IMR-90 (cell line): ENCODE data around the gene GABRQ. TPM values are rescaled to one million over a fixed set of nuclear protein-coding genes. Genes with fewer than 3 reads are reported as not detected.
A peak's percentile ranks its signal among the peaks of the same experiment; 100 is the strongest.

Experiments used
- ATAC-seq: fragments of 200-7000 bp; cut with Tn5 transposase; 2 replicates; pipeline ENCODE4 v1.9.1; 2020; ENCODE audit warnings: low read depth, mild to moderate bottlenecking, moderate library complexity
- BruUV-seq: library from RNA; stranded (reverse); fragments of 400-500 nt; replicated peaks from 2 replicates; lab custom pipeline; 2021; lab: Mats Ljungman, UMichigan
- CTCF ChIA-PET: fragments of 300-600 bp; formaldehyde crosslinking; extraction: SDS; loops from one replicate; lab custom pipeline; 2021; ENCODE audit warnings: antibody characterized with exemption; lab: Yijun Ruan, JAX
- POLR2A ChIA-PET: fragments of 300-600 bp; sonication (Branson Sonifier 250); formaldehyde crosslinking; loops from one replicate; lab custom pipeline; 2022; ENCODE audit warnings: antibody characterized with exemption; ENCODE audit not compliant: unreplicated experiment; lab: Charles Lee
- DNase-seq: peaks from one replicate; pipeline ENCODE4 v3.0.0; 2013
- H2AFZ ChIP-seq: replicated peaks from 2 replicates; pipeline ENCODE3; 2013; ENCODE audit warnings: low read length, mild to moderate bottlenecking; ENCODE audit not compliant: poor library complexity
- H2AK5ac ChIP-seq: 2 replicates; pipeline ENCODE4 v1.6.1; 2013; ENCODE audit warnings: low read depth, low read length, inconsistent platforms
- H2AK9ac ChIP-seq: replicated peaks from 2 replicates; pipeline ENCODE3; 2013; ENCODE audit warnings: mild to moderate bottlenecking, low read depth, low read length, moderate library complexity; ENCODE audit not compliant: poor library complexity
- H2BK120ac ChIP-seq: 2 replicates; pipeline ENCODE4 v1.6.1; 2013; ENCODE audit warnings: low read depth, low read length, inconsistent platforms
- H2BK15ac ChIP-seq: 3 replicates; pipeline ENCODE4 v1.6.1; 2013; ENCODE audit warnings: low read depth, low read length, inconsistent platforms
- H2BK20ac ChIP-seq: 2 replicates; pipeline ENCODE4 v1.6.1; 2013; ENCODE audit warnings: low read depth, mild to moderate bottlenecking, inconsistent platforms, low read length, moderate library complexity
- H2BK5ac ChIP-seq: 2 replicates; pipeline ENCODE4 v1.6.1; 2013; ENCODE audit warnings: mild to moderate bottlenecking, low read depth, low read length, inconsistent platforms; ENCODE audit not compliant: poor library complexity, severe bottlenecking
- H3K14ac ChIP-seq: replicated peaks from 2 replicates; pipeline ENCODE4 v1.6.1; 2013; ENCODE audit warnings: low read depth, low read length, inconsistent platforms
- H3K18ac ChIP-seq: 2 replicates; pipeline ENCODE4 v1.6.1; 2013; ENCODE audit warnings: low read depth, low read length, control low read depth
- H3K23ac ChIP-seq: 2 replicates; pipeline ENCODE4 v1.6.1; 2013; ENCODE audit warnings: low read depth, low read length, inconsistent platforms
- H3K27ac ChIP-seq: 2 replicates; pipeline ENCODE4 v1.5.1; 2013; ENCODE audit warnings: mild to moderate bottlenecking, control low read depth, low read length; ENCODE audit not compliant: insufficient read depth
- H3K27me3 ChIP-seq: 2 replicates; pipeline ENCODE4 v1.6.1; 2013; ENCODE audit warnings: low read length; ENCODE audit not compliant: control insufficient read depth, insufficient read depth
- H3K36me3 ChIP-seq: 2 replicates; pipeline ENCODE4 v1.6.1; 2013; ENCODE audit warnings: low read length, mixed read lengths; ENCODE audit not compliant: control insufficient read depth, insufficient read depth
- H3K4ac ChIP-seq: 2 replicates; pipeline ENCODE4 v1.6.1; 2013; ENCODE audit warnings: low read depth, low read length, inconsistent platforms
- H3K4me1 ChIP-seq: 2 replicates; pipeline ENCODE4 v1.6.1; 2013; ENCODE audit warnings: low read length, mixed read lengths; ENCODE audit not compliant: control insufficient read depth, insufficient read depth
- H3K4me2 ChIP-seq: 2 replicates; pipeline ENCODE4 v1.6.1; 2013; ENCODE audit warnings: low read depth, mild to moderate bottlenecking, control low read depth, low read length, moderate library complexity
- H3K4me3 ChIP-seq: 2 replicates; pipeline ENCODE4 v1.5.1; 2013; ENCODE audit warnings: low read depth, mild to moderate bottlenecking, control low read depth, low read length, moderate library complexity; ENCODE audit not compliant: insufficient read depth
- H3K56ac ChIP-seq: 2 replicates; pipeline ENCODE4 v1.6.1; 2013; ENCODE audit warnings: low read length, inconsistent platforms; ENCODE audit not compliant: insufficient read depth; ENCODE audit errors: extremely low read depth
- H3K79me1 ChIP-seq, 2 experiments: 2 replicates each; pipeline ENCODE4 v1.6.1; 2013; ENCODE audit warnings: low read length in 2 of 2, inconsistent platforms in 1 of 2, low read depth in 1 of 2
- H3K9ac ChIP-seq: 2 replicates; pipeline ENCODE4 v1.6.1; 2013; ENCODE audit warnings: low read depth, low read length, control low read depth
- H3K9me1 ChIP-seq: 2 replicates; pipeline ENCODE4 v1.6.1; 2013; ENCODE audit warnings: low read length, inconsistent platforms; ENCODE audit not compliant: insufficient read depth
- H3K9me3 ChIP-seq: 2 replicates; pipeline ENCODE4 v1.6.1; 2013; ENCODE audit warnings: low read length; ENCODE audit not compliant: control insufficient read depth, insufficient read depth
- H4K20me1 ChIP-seq: 2 replicates; pipeline ENCODE4 v1.6.1; 2013; ENCODE audit warnings: low read length, inconsistent platforms; ENCODE audit not compliant: insufficient read depth
- H4K5ac ChIP-seq: 2 replicates; pipeline ENCODE4 v1.6.1; 2013; ENCODE audit warnings: mild to moderate bottlenecking, low read depth, low read length, control low read depth
- H4K8ac ChIP-seq, 2 experiments: 2 replicates each; pipeline ENCODE4 v1.6.1; 2013; ENCODE audit warnings: low read depth in 2 of 2, low read length in 2 of 2, control low read depth in 1 of 2, inconsistent platforms in 1 of 2
- H4K91ac ChIP-seq: 2 replicates; pipeline ENCODE4 v1.6.1; 2013; ENCODE audit warnings: low read depth, low read length, inconsistent platforms; ENCODE audit not compliant: insufficient read depth
- BHLHE40 ChIP-seq: fragments of 150-350 bp; IDR thresholded peaks from 2 replicates; pipeline ENCODE4 v1.6.1; 2016; ENCODE audit warnings: mild to moderate bottlenecking, low read depth, low read length
- CEBPB ChIP-seq: IDR thresholded peaks from 2 replicates; pipeline ENCODE4 v1.6.1; 2012; ENCODE audit warnings: low read depth, low read length, improper control_type of control experiment
- CHD1 ChIP-seq: IDR thresholded peaks from 2 replicates; pipeline ENCODE4 v1.6.1; 2012; ENCODE audit warnings: low read depth, low read length, improper control_type of control experiment
- FOS ChIP-seq: fragments of 150-350 bp; IDR thresholded peaks from 2 replicates; pipeline ENCODE4 v1.6.1; 2016; ENCODE audit warnings: low read depth, low read length
- MAFK ChIP-seq: IDR thresholded peaks from 2 replicates; pipeline ENCODE4 v1.6.1; 2012; ENCODE audit warnings: low read depth, low read length, improper control_type of control experiment
- MAZ ChIP-seq: IDR thresholded peaks from 2 replicates; pipeline ENCODE4 v1.6.1; 2012; ENCODE audit warnings: low read depth, mild to moderate bottlenecking, low read length, improper control_type of control experiment, moderate library complexity, borderline replicate concordance
- MXI1 ChIP-seq: IDR thresholded peaks from 2 replicates; pipeline ENCODE4 v1.6.1; 2012; ENCODE audit warnings: low read depth, mild to moderate bottlenecking, low read length, moderate library complexity, borderline replicate concordance
- NFE2L2 ChIP-seq: fragments of 150-350 bp; IDR thresholded peaks from 2 replicates; pipeline ENCODE4 v1.6.1; 2016; ENCODE audit warnings: low read depth, mild to moderate bottlenecking, low read length
- POLR2A ChIP-seq: IDR thresholded peaks from 2 replicates; pipeline ENCODE4 v1.6.1; 2012; ENCODE audit warnings: mild to moderate bottlenecking, low read depth, low read length
- RAD21 ChIP-seq: IDR thresholded peaks from 2 replicates; pipeline ENCODE4 v1.6.1; 2012; ENCODE audit warnings: low read length, improper control_type of control experiment
- RCOR1 ChIP-seq: IDR thresholded peaks from 2 replicates; pipeline ENCODE4 v1.6.1; 2012; ENCODE audit warnings: mild to moderate bottlenecking, low read length, improper control_type of control experiment; ENCODE audit not compliant: insufficient replicate concordance
- RFX5 ChIP-seq: IDR thresholded peaks from 2 replicates; pipeline ENCODE4 v1.8.0; 2012; ENCODE audit warnings: low read depth, mild to moderate bottlenecking, low read length, moderate library complexity
- SMC3 ChIP-seq: fragments of 150-350 bp; IDR thresholded peaks from 2 replicates; pipeline ENCODE4 v1.6.1; 2016; ENCODE audit warnings: low read depth, mild to moderate bottlenecking, antibody characterized with exemption, low read length, moderate library complexity
- WGBS, 2 experiments: methylation state at CpG; one replicate each; pipeline versions ENCODE4 v1.1.5 to v1.1.7; 2013; ENCODE audit warnings: missing lambda C conversion rate in 2 of 2; ENCODE audit not compliant: insufficient read length in 1 of 2; ENCODE audit errors: extremely low coverage in 2 of 2; 5-methylcytosine and 5-hydroxymethylcytosine counted together
- dilution Hi-C: fragments of 300-500 bp; cut with HindIII; formaldehyde crosslinking; loops from one replicate; pipeline ENCODE4 v1.14.3; 2018; ENCODE audit warnings: low sequenced_read_pairs; ENCODE audit not compliant: unreplicated experiment
- in situ Hi-C: fragments of 300-500 bp; cut with MboI; formaldehyde crosslinking; loops from 3 replicates; pipeline ENCODE4 v1.14.3; 2019; ENCODE audit warnings: low sequenced_read_pairs, inconsistent platforms, mixed read lengths
- intact Hi-C: fragments of 100-400 bp; cut with micrococcal nuclease; formaldehyde crosslinking; loops from 2 replicates; pipeline ENCODE4 v1.10.0; 2022
- polyA plus RNA-seq, 3 experiments: library from polyadenylated mRNA; depleted of rRNA; stranded (reverse); fragments of >200 nt; gene quantifications; 2 replicates each; pipeline ENCODE4 v1.2.3, GENCODE V29; 2012; ENCODE audit warnings: low replicate concordance in 1 of 3
- total RNA-seq: library from RNA; depleted of rRNA; stranded (reverse); fragments of >200 nt; gene quantifications from 2 replicates; pipeline ENCODE4 v1.2.3, GENCODE V29; 2012
- TF ChIP-seq, protein P1 (sequence below): conservative IDR thresholded peaks from 2 replicates; pipeline ENCODE4 v1.5.1; 2012; ENCODE audit warnings: mild to moderate bottlenecking, low read depth, low read length, improper control_type of control experiment
- TF ChIP-seq, protein P2 (sequence below): fragments of 150-350 bp; IDR thresholded peaks from 2 replicates; pipeline ENCODE4 v1.6.1; 2016; ENCODE audit warnings: low read depth, mild to moderate bottlenecking, low read length, moderate library complexity, borderline replicate concordance

Gene GABRQ
- total and polyA plus RNA-seq, 2 of the 4 experiments (the other 2 are of a cell fraction): under 0.01 to 0.03 TPM

DNA sequence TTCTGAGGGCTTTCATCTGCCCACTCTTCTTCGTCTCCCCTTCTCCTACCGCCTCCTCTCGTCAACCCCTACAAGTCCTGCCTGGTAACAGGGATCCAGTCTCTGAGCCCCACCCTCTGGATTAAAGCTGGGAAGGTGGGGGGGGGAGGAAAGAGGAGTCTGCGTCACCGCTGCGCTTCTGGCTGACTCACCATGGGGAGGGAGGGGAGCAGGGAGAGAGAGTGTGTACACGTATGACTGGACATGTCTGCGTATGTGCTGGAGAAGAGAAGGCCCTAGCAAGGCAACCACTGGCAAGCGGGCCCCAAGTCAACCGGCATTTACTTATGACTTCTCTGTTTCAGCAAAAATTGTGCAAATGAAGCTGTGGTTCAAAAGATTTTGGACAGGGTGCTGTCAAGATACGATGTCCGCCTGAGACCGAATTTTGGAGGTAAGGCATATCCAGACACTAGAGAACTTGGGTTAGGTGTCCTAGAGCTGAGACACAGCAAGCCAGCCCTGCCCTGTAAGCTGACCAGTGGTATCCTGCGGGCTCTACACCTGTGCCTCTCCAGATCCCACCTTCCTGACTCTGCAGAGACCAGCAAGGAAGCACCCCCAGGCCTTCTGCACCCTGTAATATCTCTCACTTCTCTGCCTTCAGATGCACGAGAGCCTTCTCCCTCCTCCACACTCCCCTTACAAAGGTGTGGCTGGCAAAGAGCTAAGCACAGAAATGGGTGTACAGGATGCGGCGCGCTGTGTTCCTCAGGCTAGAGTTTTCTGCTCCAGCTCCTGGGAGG is 2.5 kb downstream of the GABRQ start:
- POLR2A ChIA-PET: no interaction called here
- no peak for ATAC-seq

More for the DNA sequence above, 2.5 kb downstream of the GABRQ start:
- Histone ChIP-seq H3K23ac (no peak overlapping the region), H2BK15ac (no peak overlapping the region), H3K18ac (no peak overlapping the region), H3K9ac (no peak overlapping the region), H4K8ac (no peak overlapping the region), H3K27ac (no peak overlapping the region), H2BK120ac (no peak overlapping the region), H3K27me3 (no peaks in the 10 kb centered on the region; the same call in 1 of the 2 replicates), H3K79me1 (no peaks in the 10 kb centered on the region), H3K4me3 (no peak overlapping the region), H3K4me1 (no peaks in the 10 kb centered on the region), H2AFZ (no peak overlapping the region), H4K5ac (no peak overlapping the region), H2AK5ac (no peak overlapping the region), H3K14ac (no peak overlapping the region), H3K4me2 (no peak overlapping the region), H3K9me3 (peaks cover 2% of the 10 kb centered on the region; the same call in 1 of the 2 replicates), H3K4ac (no peak overlapping the region), H4K20me1 (no peaks in the 10 kb centered on the region), H2BK5ac (no peak overlapping the region), H3K56ac (no peak overlapping the region), H3K9me1 (no peaks in the 10 kb centered on the region), H3K36me3 (no peaks in the 10 kb centered on the region), H2AK9ac (no peak overlapping the region), H2BK20ac (no peak overlapping the region), H4K91ac (no peak overlapping the region)
- dilution Hi-C loops: no loop called here
- intact Hi-C loops: loop anchor here (5.0 kb wide), 2 partner anchors 177 to 287 kb away; no protein-coding TSS in a partner anchor
- no TSS peak for BruUV-seq
- WGBS, 2 experiments: 56% methylated on average over 9 of the region's 18 CpGs; no CpG with 5 or more reads in 1 of the 2 experiments
- CTCF ChIA-PET: interaction anchor here (1.0 kb wide), 1 partner anchor 13 kb away, joined by 3 read pairs; no protein-coding TSS in a partner anchor
- TF ChIP-seq MXI1: no peak
- TF ChIP-seq, protein P1, sequence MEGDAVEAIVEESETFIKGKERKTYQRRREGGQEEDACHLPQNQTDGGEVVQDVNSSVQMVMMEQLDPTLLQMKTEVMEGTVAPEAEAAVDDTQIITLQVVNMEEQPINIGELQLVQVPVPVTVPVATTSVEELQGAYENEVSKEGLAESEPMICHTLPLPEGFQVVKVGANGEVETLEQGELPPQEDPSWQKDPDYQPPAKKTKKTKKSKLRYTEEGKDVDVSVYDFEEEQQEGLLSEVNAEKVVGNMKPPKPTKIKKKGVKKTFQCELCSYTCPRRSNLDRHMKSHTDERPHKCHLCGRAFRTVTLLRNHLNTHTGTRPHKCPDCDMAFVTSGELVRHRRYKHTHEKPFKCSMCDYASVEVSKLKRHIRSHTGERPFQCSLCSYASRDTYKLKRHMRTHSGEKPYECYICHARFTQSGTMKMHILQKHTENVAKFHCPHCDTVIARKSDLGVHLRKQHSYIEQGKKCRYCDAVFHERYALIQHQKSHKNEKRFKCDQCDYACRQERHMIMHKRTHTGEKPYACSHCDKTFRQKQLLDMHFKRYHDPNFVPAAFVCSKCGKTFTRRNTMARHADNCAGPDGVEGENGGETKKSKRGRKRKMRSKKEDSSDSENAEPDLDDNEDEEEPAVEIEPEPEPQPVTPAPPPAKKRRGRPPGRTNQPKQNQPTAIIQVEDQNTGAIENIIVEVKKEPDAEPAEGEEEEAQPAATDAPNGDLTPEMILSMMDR: no peak
- TF ChIP-seq NFE2L2: no peak
- TF ChIP-seq POLR2A: no peak
- TF ChIP-seq RAD21: no peak
- no peak for TF ChIP-seq SMC3
- no peak for TF ChIP-seq RCOR1
- TF ChIP-seq RFX5: no peak
- no peak for TF ChIP-seq CHD1
- no peak for TF ChIP-seq CEBPB
- no peak for TF ChIP-seq BHLHE40
- no peak for TF ChIP-seq MAZ
- TF ChIP-seq FOS: no peak
- TF ChIP-seq MAFK: no peak
- TF ChIP-seq, protein P2, sequence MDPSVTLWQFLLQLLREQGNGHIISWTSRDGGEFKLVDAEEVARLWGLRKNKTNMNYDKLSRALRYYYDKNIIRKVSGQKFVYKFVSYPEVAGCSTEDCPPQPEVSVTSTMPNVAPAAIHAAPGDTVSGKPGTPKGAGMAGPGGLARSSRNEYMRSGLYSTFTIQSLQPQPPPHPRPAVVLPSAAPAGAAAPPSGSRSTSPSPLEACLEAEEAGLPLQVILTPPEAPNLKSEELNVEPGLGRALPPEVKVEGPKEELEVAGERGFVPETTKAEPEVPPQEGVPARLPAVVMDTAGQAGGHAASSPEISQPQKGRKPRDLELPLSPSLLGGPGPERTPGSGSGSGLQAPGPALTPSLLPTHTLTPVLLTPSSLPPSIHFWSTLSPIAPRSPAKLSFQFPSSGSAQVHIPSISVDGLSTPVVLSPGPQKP: no peak
- in situ Hi-C loops: loop anchor here (25.0 kb wide), 1 partner anchor 878 kb away; no protein-coding TSS in a partner anchor
- peak; percentile 1 for DNase-seq
